Mesothelial cell of epicardium (in vitro differentiated cells): ENCODE data around the gene TARBP1. TPM values are rescaled to one million over a fixed set of nuclear protein-coding genes. Genes with fewer than 3 reads are reported as not detected.
"Not testable (repeated sequence)": the region's sequence is repeated elsewhere in the genome, so short reads cannot be mapped to it uniquely, and the experiment has no call there.

ENCODE experiments used
- DNase-seq, 2 experiments: peaks; one replicate each; pipeline ENCODE4 v3.0.0; 2021; ENCODE audit warnings: low spot score in 2 of 2; ENCODE audit not compliant: unreplicated experiment in 2 of 2
- H3K27ac Mint-ChIP-seq: 2 replicates; pipeline ENCODE4 v1.8.0; 2021; ENCODE audit warnings: mixed read lengths
- H3K27me3 Mint-ChIP-seq: 2 replicates; pipeline ENCODE4 v1.8.0; 2021; ENCODE audit warnings: low read depth, mixed read lengths
- H3K36me3 Mint-ChIP-seq: 2 replicates; pipeline ENCODE4 v1.8.0; 2021; ENCODE audit warnings: mixed read lengths
- H3K4me1 Mint-ChIP-seq: 2 replicates; pipeline ENCODE4 v1.8.0; 2021; ENCODE audit warnings: mixed read lengths
- H3K4me3 Mint-ChIP-seq: 2 replicates; pipeline ENCODE4 v1.8.0; 2021; ENCODE audit warnings: mild to moderate bottlenecking, moderate library complexity, mixed read lengths
- H3K9me3 Mint-ChIP-seq: 2 replicates; pipeline ENCODE4 v1.8.0; 2021; ENCODE audit warnings: mixed read lengths
- CTCF ChIP-seq: fragments of 200-600 bp; sonication (generic); IDR thresholded peaks from one replicate; pipeline ENCODE4 v1.5.0; 2021; ENCODE audit warnings: antibody characterized with exemption; ENCODE audit not compliant: unreplicated experiment
- total RNA-seq: library from RNA; stranded (reverse); gene quantifications from 3 replicates; pipeline ENCODE4 v1.2.1, GENCODE V29; 2021

The TARBP1 gene
- total RNA-seq, 1 donor from 2014 or later: 66.1 TPM

GRCh38 chr1:234408757-234409156 is 70.2 kb downstream of the TARBP1 start:
- no peak overlapping the region for H3K27ac Mint-ChIP-seq
- H3K9me3 Mint-ChIP-seq: no peaks in the 10 kb centered on the region
- no peak overlapping the region for H3K4me3 Mint-ChIP-seq
- peaks cover 8% of the 10 kb centered on the region for H3K36me3 Mint-ChIP-seq
- no peak for DNase-seq
- no peak for TF ChIP-seq CTCF
- H3K27me3 Mint-ChIP-seq: no peaks in the 10 kb centered on the region
- peaks cover 2% of the 10 kb centered on the region for H3K4me1 Mint-ChIP-seq

- no peaks in the 10 kb centered on the region for H3K27me3 Mint-ChIP-seq
- H3K36me3 Mint-ChIP-seq: peaks cover 3% of the 10 kb centered on the region
- H3K4me1 Mint-ChIP-seq: peaks cover 2% of the 10 kb centered on the region
- H3K27ac Mint-ChIP-seq: no peak overlapping the region
- H3K4me3 Mint-ChIP-seq: no peak overlapping the region
- DNase-seq: no peak
- no peaks in the 10 kb centered on the region for H3K9me3 Mint-ChIP-seq
- TF ChIP-seq CTCF: no peak
Measured at GRCh38 chr1:234406871-234407270, 72.1 kb downstream of the TARBP1 start.

GRCh38 chr1:234405676-234406075 is 73.3 kb downstream of the TARBP1 start:
- Mint-ChIP-seq H3K27me3 (no peaks in the 10 kb centered on the region), H3K27ac (no peak overlapping the region), H3K9me3 (no peaks in the 10 kb centered on the region), H3K36me3 (peaks cover 3% of the 10 kb centered on the region), H3K4me1 (peaks cover 2% of the 10 kb centered on the region), H3K4me3 (no peak overlapping the region)
- TF ChIP-seq CTCF: no peak
- DNase-seq: no peak

- Mint-ChIP-seq H3K27ac (no peak overlapping the region), H3K4me1 (no peaks in the 10 kb centered on the region), H3K9me3 (no peaks in the 10 kb centered on the region), H3K27me3 (no peaks in the 10 kb centered on the region), H3K36me3 (peaks cover 6% of the 10 kb centered on the region), H3K4me3 (no peak overlapping the region)
- DNase-seq: no peak
- no peak for TF ChIP-seq CTCF
Measured at GRCh38 chr1:234402939-234403338, 76.0 kb downstream of the TARBP1 start.

- DNase-seq: no peak
- no peak for TF ChIP-seq CTCF
- Mint-ChIP-seq H3K9me3 (peaks cover 3% of the 10 kb centered on the region), H3K27ac (no peak overlapping the region), H3K36me3 (peaks cover 9% of the 10 kb centered on the region), H3K27me3 (no peaks in the 10 kb centered on the region), H3K4me3 (no peak overlapping the region), H3K4me1 (no peaks in the 10 kb centered on the region)
Measured at GRCh38 chr1:234401658-234402057, 77.3 kb downstream of the TARBP1 start.

- Mint-ChIP-seq H3K27ac (no peak overlapping the region), H3K9me3 (peaks cover 3% of the 10 kb centered on the region), H3K36me3 (peaks cover 10% of the 10 kb centered on the region), H3K4me1 (no peaks in the 10 kb centered on the region), H3K4me3 (no peak overlapping the region), H3K27me3 (no peaks in the 10 kb centered on the region)
- no peak for DNase-seq
- TF ChIP-seq CTCF: no peak
Measured at GRCh38 chr1:234400773-234401172, 78.2 kb downstream of the TARBP1 start.

- not testable (repeated sequence) for H3K9me3 Mint-ChIP-seq, H3K27ac Mint-ChIP-seq, H3K4me3 Mint-ChIP-seq, H3K36me3 Mint-ChIP-seq, DNase-seq, H3K27me3 Mint-ChIP-seq, H3K4me1 Mint-ChIP-seq
Measured at GRCh38 chr1:234399515-234399914, 79.5 kb downstream of the TARBP1 start.
